ENCODE data around the gene MVK. TPM values are rescaled to one million over a fixed set of nuclear protein-coding genes. Genes with fewer than 3 reads are reported as not detected.

MVK gene
- total and polyA plus RNA-seq, 2 experiments from 2014 or later: 18.3 to 34.3 TPM

GRCh38 chr12:109571773-109572505 is 1.7 kb upstream of the MVK start:
- H3K27ac ChIP-seq: peak overlapping the region; percentile 87
- no peak overlapping the region for H2AFZ ChIP-seq
- TF ChIP-seq EZH2 (IDR thresholded peaks at IDR 0.05; ENCODE audit: borderline replicate concordance) (no peak), CTCF (IDR thresholded peaks at IDR 0.05; ENCODE audit: poor library complexity) (no peak), EZH2phosphoT487 (IDR thresholded peaks at IDR 0.05; ENCODE audit: low read depth, severe bottlenecking, unreplicated experiment) (no peak)
- no peaks in the 10 kb centered on the region for H3K9me2 ChIP-seq (replicated peaks; ENCODE audit: insufficient read depth)
- H3K79me2 ChIP-seq: peaks cover 38% of the 10 kb centered on the region
- H3K4me2 ChIP-seq: peak overlapping the region; percentile 79
- no peak for DNase-seq (ENCODE audit: low spot score)
- H3K36me3 ChIP-seq (replicated peaks; ENCODE audit: insufficient read depth, low read depth): no peaks in the 10 kb centered on the region
- H4K20me1 ChIP-seq (ENCODE audit: insufficient read depth, poor library complexity, severe bottlenecking): no peaks in the 10 kb centered on the region
- no peaks in the 10 kb centered on the region for H3K9me3 ChIP-seq (ENCODE audit: low read depth)
- 94% methylated on average over 5 of the region's 5 CpGs for WGBS (ENCODE audit: low lambda C conversion rate, missing lambda C conversion rate)
- peaks cover 12% of the 10 kb centered on the region for H3K4me1 ChIP-seq (ENCODE audit: insufficient read depth)
- no peaks in the 10 kb centered on the region for H3K27me3 ChIP-seq
- H3K4me3 ChIP-seq: no peak overlapping the region

DNA sequence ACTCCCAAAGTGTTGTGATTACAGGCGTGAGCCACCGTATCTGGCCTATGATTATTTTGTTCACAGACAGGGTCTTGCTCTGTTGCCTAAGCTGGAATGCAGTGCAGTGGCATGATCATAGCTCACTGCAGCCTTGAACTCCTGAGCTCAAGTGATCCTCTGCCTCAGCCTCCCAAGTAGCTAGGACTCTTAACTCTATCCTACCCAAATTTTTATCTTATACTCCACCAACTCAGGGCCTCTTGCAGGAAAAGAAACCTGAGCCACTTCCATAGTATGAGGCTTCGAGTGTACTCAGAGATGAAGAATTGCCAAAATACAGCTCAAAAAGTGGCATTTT is 1.1 kb upstream of the MVK start:
- no peaks in the 10 kb centered on the region for H3K9me2 ChIP-seq (replicated peaks; ENCODE audit: insufficient read depth)
- H3K27me3 ChIP-seq: no peaks in the 10 kb centered on the region
- H3K4me2 ChIP-seq: peak overlapping the region; percentile 79
- H3K36me3 ChIP-seq (replicated peaks; ENCODE audit: insufficient read depth, low read depth): no peaks in the 10 kb centered on the region
- H3K79me2 ChIP-seq: peaks cover 39% of the 10 kb centered on the region
- TF ChIP-seq EZH2phosphoT487 (IDR thresholded peaks at IDR 0.05; ENCODE audit: low read depth, severe bottlenecking, unreplicated experiment) (no peak), CTCF (IDR thresholded peaks at IDR 0.05; ENCODE audit: poor library complexity) (no peak), EZH2 (IDR thresholded peaks at IDR 0.05; ENCODE audit: borderline replicate concordance) (no peak)
- no peaks in the 10 kb centered on the region for H4K20me1 ChIP-seq (ENCODE audit: insufficient read depth, poor library complexity, severe bottlenecking)
- peaks cover 12% of the 10 kb centered on the region for H3K4me1 ChIP-seq (ENCODE audit: insufficient read depth)
- WGBS (ENCODE audit: low lambda C conversion rate, missing lambda C conversion rate): 65% methylated on average over 3 of the region's 3 CpGs
- no peak for DNase-seq (ENCODE audit: low spot score)
- H2AFZ ChIP-seq: peak overlapping the region; percentile 32
- H3K27ac ChIP-seq: peak overlapping the region; percentile 87
- peak overlapping the region; percentile 40 for H3K4me3 ChIP-seq
- no peaks in the 10 kb centered on the region for H3K9me3 ChIP-seq (ENCODE audit: low read depth)

DNA sequence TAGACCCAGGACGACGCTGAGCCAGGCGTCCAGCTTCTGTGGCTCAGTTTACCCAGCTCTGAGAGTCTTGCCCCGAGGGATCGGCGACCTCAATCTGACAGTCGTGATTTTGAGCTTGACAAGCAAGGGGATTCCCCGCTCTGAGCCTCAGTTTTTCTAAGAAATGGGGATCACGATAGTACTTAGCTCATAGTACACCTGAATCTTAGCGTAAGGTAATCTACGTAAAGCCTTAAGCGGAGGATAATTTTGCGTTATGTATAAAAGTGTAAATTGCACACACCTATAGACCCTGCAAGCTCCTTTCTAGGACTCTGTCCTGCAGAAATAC is 285 bp downstream of the MVK start:
- WGBS (ENCODE audit: low lambda C conversion rate, missing lambda C conversion rate): 2% methylated on average over 12 of the region's 13 CpGs
- peaks cover 12% of the 10 kb centered on the region for H3K4me1 ChIP-seq (ENCODE audit: insufficient read depth)
- H2AFZ ChIP-seq: peak overlapping the region; percentile 7
- peaks cover 39% of the 10 kb centered on the region for H3K79me2 ChIP-seq
- no peak for DNase-seq (ENCODE audit: low spot score)
- no peaks in the 10 kb centered on the region for H3K27me3 ChIP-seq
- H3K36me3 ChIP-seq (replicated peaks; ENCODE audit: insufficient read depth, low read depth): peaks cover 2% of the 10 kb centered on the region
- H3K9me2 ChIP-seq (replicated peaks; ENCODE audit: insufficient read depth): no peaks in the 10 kb centered on the region
- peak overlapping the region; percentile 85 for H3K4me2 ChIP-seq
- H3K9me3 ChIP-seq (ENCODE audit: low read depth): no peaks in the 10 kb centered on the region
- no peaks in the 10 kb centered on the region for H4K20me1 ChIP-seq (ENCODE audit: insufficient read depth, poor library complexity, severe bottlenecking)
- peak overlapping the region; percentile 59 for H3K4me3 ChIP-seq
- TF ChIP-seq EZH2 (IDR thresholded peaks at IDR 0.05; ENCODE audit: borderline replicate concordance) (no peak), EZH2phosphoT487 (IDR thresholded peaks at IDR 0.05; ENCODE audit: low read depth, severe bottlenecking, unreplicated experiment) (no peak), CTCF (IDR thresholded peaks at IDR 0.05; ENCODE audit: poor library complexity) (no peak)
- no peak overlapping the region for H3K27ac ChIP-seq
